Activated CD8-positive, alpha-beta memory T cell treated with anti-CD3 and anti-CD28 coated beads for 24 hours (primary cell): ENCODE data around the gene NUP205.

Experiments used
- DNase-seq: peaks from one replicate; pipeline ENCODE4 v3.0.0-alpha.2; 2020

NUP205 gene

GRCh38 chr7:135557455-135558336, at the start of gene NUP205:
NUP205 (plus strand) TSS chr7:135557917; CDS start chr7:135557945, 28 bp downstream.
- peak; percentile 98 for DNase-seq

- DNase-seq, result peak; percentile 67
These were observed 48.7 kb upstream of the NUP205 start for GRCh38 chr7:135508883-135509588.

GRCh38 chr7:135509589-135509838, 48.2 kb upstream of the NUP205 start:
- no peak for DNase-seq

GRCh38 chr7:135509839-135510591, 47.7 kb upstream of the NUP205 start, which contains the start of gene CNOT4:
CNOT4 (minus strand) TSS chr7:135510102; CDS start chr7:135438331, 71,771 bp downstream.
- DNase-seq, result peak; percentile 97

GRCh38 chr7:135510592-135511183, 47.0 kb upstream of the NUP205 start:
- no peak for DNase-seq

GRCh38 chr7:135512135-135512887, 45.4 kb upstream of the NUP205 start:
- DNase-seq, result no peak

GRCh38 chr7:135514856-135515255, 42.9 kb upstream of the NUP205 start:
- no peak for DNase-seq

GRCh38 chr7:135517060-135517459, 40.7 kb upstream of the NUP205 start:
- DNase-seq, result no peak

GRCh38 chr7:135518748-135519147, 39.0 kb upstream of the NUP205 start:
- no peak for DNase-seq

- DNase-seq, result no peak
These were observed 38.5 kb upstream of the NUP205 start for GRCh38 chr7:135519233-135519688.

GRCh38 chr7:135519871-135520270, 37.8 kb upstream of the NUP205 start:
- DNase-seq, result no peak

- no peak for DNase-seq
These were observed 35.2 kb upstream of the NUP205 start for GRCh38 chr7:135522509-135522908.

GRCh38 chr7:135523146-135523545, 34.6 kb upstream of the NUP205 start:
- no peak for DNase-seq

- no peak for DNase-seq
These were observed 32.3 kb upstream of the NUP205 start for GRCh38 chr7:135525426-135525825.

- no peak for DNase-seq
These were observed 30.7 kb upstream of the NUP205 start for GRCh38 chr7:135527025-135527424.

- DNase-seq, result no peak
These were observed 21.6 kb upstream of the NUP205 start for GRCh38 chr7:135536150-135536549.

- no peak for DNase-seq
These were observed 20.3 kb upstream of the NUP205 start for GRCh38 chr7:135537453-135537852.

GRCh38 chr7:135537905-135538304, 19.8 kb upstream of the NUP205 start:
- no peak for DNase-seq

GRCh38 chr7:135538376-135538775, 19.3 kb upstream of the NUP205 start:
- no peak for DNase-seq

- DNase-seq, result no peak
These were observed 18.1 kb upstream of the NUP205 start for GRCh38 chr7:135539629-135540028.

- no peak for DNase-seq
These were observed 16.7 kb upstream of the NUP205 start for GRCh38 chr7:135541029-135541428.

- DNase-seq, result no peak
These were observed 7.5 kb upstream of the NUP205 start for GRCh38 chr7:135550196-135550595.
